IMR-90 (cell line): ENCODE data around the gene ACAN. TPM values are rescaled to one million over a fixed set of nuclear protein-coding genes. Genes with fewer than 3 reads are reported as not detected.

ENCODE experiments used
- ATAC-seq: fragments of 200-7000 bp; cut with Tn5 transposase; 2 replicates; pipeline ENCODE4 v1.9.1; 2020; ENCODE audit warnings: low read depth, mild to moderate bottlenecking, moderate library complexity
- BruUV-seq: library from RNA; stranded (reverse); fragments of 400-500 nt; replicated peaks from 2 replicates; lab custom pipeline; 2021; lab: Mats Ljungman, UMichigan
- CTCF ChIA-PET: fragments of 300-600 bp; formaldehyde crosslinking; extraction: SDS; loops from one replicate; lab custom pipeline; 2021; ENCODE audit warnings: antibody characterized with exemption; lab: Yijun Ruan, JAX
- POLR2A ChIA-PET: fragments of 300-600 bp; sonication (Branson Sonifier 250); formaldehyde crosslinking; loops from one replicate; lab custom pipeline; 2022; ENCODE audit warnings: antibody characterized with exemption; ENCODE audit not compliant: unreplicated experiment; lab: Charles Lee
- DNase-seq: peaks from one replicate; pipeline ENCODE4 v3.0.0; 2013
- H2AFZ ChIP-seq: replicated peaks from 2 replicates; pipeline ENCODE3; 2013; ENCODE audit warnings: low read length, mild to moderate bottlenecking; ENCODE audit not compliant: poor library complexity
- H2AK5ac ChIP-seq: 2 replicates; pipeline ENCODE4 v1.6.1; 2013; ENCODE audit warnings: low read depth, low read length, inconsistent platforms
- H2AK9ac ChIP-seq: replicated peaks from 2 replicates; pipeline ENCODE3; 2013; ENCODE audit warnings: mild to moderate bottlenecking, low read depth, low read length, moderate library complexity; ENCODE audit not compliant: poor library complexity
- H2BK120ac ChIP-seq: 2 replicates; pipeline ENCODE4 v1.6.1; 2013; ENCODE audit warnings: low read depth, low read length, inconsistent platforms
- H2BK15ac ChIP-seq: 3 replicates; pipeline ENCODE4 v1.6.1; 2013; ENCODE audit warnings: low read depth, low read length, inconsistent platforms
- H2BK20ac ChIP-seq: 2 replicates; pipeline ENCODE4 v1.6.1; 2013; ENCODE audit warnings: low read depth, mild to moderate bottlenecking, inconsistent platforms, low read length, moderate library complexity
- H2BK5ac ChIP-seq: 2 replicates; pipeline ENCODE4 v1.6.1; 2013; ENCODE audit warnings: mild to moderate bottlenecking, low read depth, low read length, inconsistent platforms; ENCODE audit not compliant: poor library complexity, severe bottlenecking
- H3K14ac ChIP-seq: replicated peaks from 2 replicates; pipeline ENCODE4 v1.6.1; 2013; ENCODE audit warnings: low read depth, low read length, inconsistent platforms
- H3K18ac ChIP-seq: 2 replicates; pipeline ENCODE4 v1.6.1; 2013; ENCODE audit warnings: low read depth, low read length, control low read depth
- H3K23ac ChIP-seq: 2 replicates; pipeline ENCODE4 v1.6.1; 2013; ENCODE audit warnings: low read depth, low read length, inconsistent platforms
- H3K27ac ChIP-seq: 2 replicates; pipeline ENCODE4 v1.5.1; 2013; ENCODE audit warnings: mild to moderate bottlenecking, control low read depth, low read length; ENCODE audit not compliant: insufficient read depth
- H3K27me3 ChIP-seq: 2 replicates; pipeline ENCODE4 v1.6.1; 2013; ENCODE audit warnings: low read length; ENCODE audit not compliant: control insufficient read depth, insufficient read depth
- H3K36me3 ChIP-seq: 2 replicates; pipeline ENCODE4 v1.6.1; 2013; ENCODE audit warnings: low read length, mixed read lengths; ENCODE audit not compliant: control insufficient read depth, insufficient read depth
- H3K4ac ChIP-seq: 2 replicates; pipeline ENCODE4 v1.6.1; 2013; ENCODE audit warnings: low read depth, low read length, inconsistent platforms
- H3K4me1 ChIP-seq: 2 replicates; pipeline ENCODE4 v1.6.1; 2013; ENCODE audit warnings: low read length, mixed read lengths; ENCODE audit not compliant: control insufficient read depth, insufficient read depth
- H3K4me2 ChIP-seq: 2 replicates; pipeline ENCODE4 v1.6.1; 2013; ENCODE audit warnings: low read depth, mild to moderate bottlenecking, control low read depth, low read length, moderate library complexity
- H3K4me3 ChIP-seq: 2 replicates; pipeline ENCODE4 v1.5.1; 2013; ENCODE audit warnings: low read depth, mild to moderate bottlenecking, control low read depth, low read length, moderate library complexity; ENCODE audit not compliant: insufficient read depth
- H3K56ac ChIP-seq: 2 replicates; pipeline ENCODE4 v1.6.1; 2013; ENCODE audit warnings: low read length, inconsistent platforms; ENCODE audit not compliant: insufficient read depth; ENCODE audit errors: extremely low read depth
- H3K79me1 ChIP-seq, 2 experiments: 2 replicates each; pipeline ENCODE4 v1.6.1; 2013; ENCODE audit warnings: low read length in 2 of 2, inconsistent platforms in 1 of 2, low read depth in 1 of 2
- H3K9ac ChIP-seq: 2 replicates; pipeline ENCODE4 v1.6.1; 2013; ENCODE audit warnings: low read depth, low read length, control low read depth
- H3K9me1 ChIP-seq: 2 replicates; pipeline ENCODE4 v1.6.1; 2013; ENCODE audit warnings: low read length, inconsistent platforms; ENCODE audit not compliant: insufficient read depth
- H3K9me3 ChIP-seq: 2 replicates; pipeline ENCODE4 v1.6.1; 2013; ENCODE audit warnings: low read length; ENCODE audit not compliant: control insufficient read depth, insufficient read depth
- H4K20me1 ChIP-seq: 2 replicates; pipeline ENCODE4 v1.6.1; 2013; ENCODE audit warnings: low read length, inconsistent platforms; ENCODE audit not compliant: insufficient read depth
- H4K5ac ChIP-seq: 2 replicates; pipeline ENCODE4 v1.6.1; 2013; ENCODE audit warnings: mild to moderate bottlenecking, low read depth, low read length, control low read depth
- H4K8ac ChIP-seq, 2 experiments: 2 replicates each; pipeline ENCODE4 v1.6.1; 2013; ENCODE audit warnings: low read depth in 2 of 2, low read length in 2 of 2, control low read depth in 1 of 2, inconsistent platforms in 1 of 2
- H4K91ac ChIP-seq: 2 replicates; pipeline ENCODE4 v1.6.1; 2013; ENCODE audit warnings: low read depth, low read length, inconsistent platforms; ENCODE audit not compliant: insufficient read depth
- CEBPB ChIP-seq: IDR thresholded peaks from 2 replicates; pipeline ENCODE4 v1.6.1; 2012; ENCODE audit warnings: low read depth, low read length, improper control_type of control experiment
- CTCF ChIP-seq: conservative IDR thresholded peaks from 2 replicates; pipeline ENCODE4 v1.5.1; 2012; ENCODE audit warnings: mild to moderate bottlenecking, low read depth, low read length, improper control_type of control experiment
- FOS ChIP-seq: fragments of 150-350 bp; IDR thresholded peaks from 2 replicates; pipeline ENCODE4 v1.6.1; 2016; ENCODE audit warnings: low read depth, low read length
- MXI1 ChIP-seq: IDR thresholded peaks from 2 replicates; pipeline ENCODE4 v1.6.1; 2012; ENCODE audit warnings: low read depth, mild to moderate bottlenecking, low read length, moderate library complexity, borderline replicate concordance
- POLR2A ChIP-seq: IDR thresholded peaks from 2 replicates; pipeline ENCODE4 v1.6.1; 2012; ENCODE audit warnings: mild to moderate bottlenecking, low read depth, low read length
- RCOR1 ChIP-seq: IDR thresholded peaks from 2 replicates; pipeline ENCODE4 v1.6.1; 2012; ENCODE audit warnings: mild to moderate bottlenecking, low read length, improper control_type of control experiment; ENCODE audit not compliant: insufficient replicate concordance
- RFX5 ChIP-seq: IDR thresholded peaks from 2 replicates; pipeline ENCODE4 v1.8.0; 2012; ENCODE audit warnings: low read depth, mild to moderate bottlenecking, low read length, moderate library complexity
- WGBS, 2 experiments: methylation state at CpG; one replicate each; pipeline versions ENCODE4 v1.1.5 to v1.1.7; 2013; ENCODE audit warnings: missing lambda C conversion rate in 2 of 2; ENCODE audit not compliant: insufficient read length in 1 of 2; ENCODE audit errors: extremely low coverage in 2 of 2; 5-methylcytosine and 5-hydroxymethylcytosine counted together
- dilution Hi-C: fragments of 300-500 bp; cut with HindIII; formaldehyde crosslinking; loops from one replicate; pipeline ENCODE4 v1.14.3; 2018; ENCODE audit warnings: low sequenced_read_pairs; ENCODE audit not compliant: unreplicated experiment
- in situ Hi-C: fragments of 300-500 bp; cut with MboI; formaldehyde crosslinking; loops from 3 replicates; pipeline ENCODE4 v1.14.3; 2019; ENCODE audit warnings: low sequenced_read_pairs, inconsistent platforms, mixed read lengths
- intact Hi-C: fragments of 100-400 bp; cut with micrococcal nuclease; formaldehyde crosslinking; loops from 2 replicates; pipeline ENCODE4 v1.10.0; 2022
- polyA plus RNA-seq, 3 experiments: library from polyadenylated mRNA; depleted of rRNA; stranded (reverse); fragments of >200 nt; gene quantifications; 2 replicates each; pipeline ENCODE4 v1.2.3, GENCODE V29; 2012; ENCODE audit warnings: low replicate concordance in 1 of 3
- total RNA-seq: library from RNA; depleted of rRNA; stranded (reverse); fragments of >200 nt; gene quantifications from 2 replicates; pipeline ENCODE4 v1.2.3, GENCODE V29; 2012

Gene ACAN
- total and polyA plus RNA-seq, 2 of the 4 experiments (the other 2 are of a cell fraction) = 0.54 to 0.96 TPM

GRCh38 chr15:88759872-88760271 lies 43.4 kb upstream of the ACAN start:
- BruUV-seq = no TSS peak
- Histone ChIP-seq H2BK5ac (no peak overlapping the region), H3K4ac (no peak overlapping the region), H3K4me1 (no peaks in the 10 kb centered on the region), H4K8ac (no peak overlapping the region), H3K18ac (no peak overlapping the region), H3K23ac (no peak overlapping the region), H3K27ac (no peak overlapping the region), H3K27me3 (peaks cover 28% of the 10 kb centered on the region), H2BK120ac (no peak overlapping the region), H3K4me2 (no peak overlapping the region), H3K9me3 (peaks cover 3% of the 10 kb centered on the region), H3K9ac (no peak overlapping the region), H3K36me3 (no peaks in the 10 kb centered on the region), H2AK5ac (no peak overlapping the region), H3K56ac (no peak overlapping the region), H2AFZ (no peak overlapping the region), H3K79me1 (no peaks in the 10 kb centered on the region), H3K14ac (no peak overlapping the region), H4K91ac (no peak overlapping the region), H4K20me1 (no peaks in the 10 kb centered on the region), H3K4me3 (no peak overlapping the region), H2BK15ac (no peak overlapping the region), H3K9me1 (no peaks in the 10 kb centered on the region), H2AK9ac (no peak overlapping the region), H2BK20ac (no peak overlapping the region), H4K5ac (no peak overlapping the region)
- ATAC-seq = no peak
- no peak for DNase-seq
- no CpG with 5 or more reads among the region's 1 CpG for WGBS, 2 experiments
- ChIA-PET CTCF (no interaction called here), POLR2A (interaction anchor here (0.6 kb wide), 1 partner anchor 1312 kb away, joined by 16 read pairs; no protein-coding TSS in a partner anchor)
- intact Hi-C loops = no loop called here
- in situ Hi-C loops = no loop called here
- TF ChIP-seq FOS = no peak
- no peak for TF ChIP-seq MXI1
- TF ChIP-seq RFX5 = no peak
- no peak for TF ChIP-seq CEBPB
- TF ChIP-seq RCOR1 = no peak
- no peak for TF ChIP-seq CTCF
- TF ChIP-seq POLR2A = no peak
- dilution Hi-C loops = no loop called here
